ENCODE data around the gene PRSS48. TPM values are rescaled to one million over a fixed set of nuclear protein-coding genes. Genes with fewer than 3 reads are reported as not detected.
A peak's percentile ranks its signal among the peaks of the same experiment; 100 is the strongest.

Gene PRSS48
- polyA plus RNA-seq, 1 experiment = not detected

DNA sequence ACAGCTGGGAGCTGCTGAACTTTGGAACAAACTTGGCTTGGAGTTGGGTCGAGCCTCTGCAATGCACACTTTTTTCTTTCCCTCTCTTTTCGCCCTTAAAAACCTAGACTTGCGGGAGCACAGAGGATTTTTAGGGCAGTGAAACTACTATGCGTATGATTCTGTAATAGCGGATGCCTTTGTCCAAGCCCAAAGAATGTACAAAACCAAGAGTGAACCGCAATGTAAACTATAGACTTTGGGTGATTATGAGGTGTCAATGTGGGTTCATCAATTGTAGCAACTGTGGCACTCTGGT, 48.9 kb downstream of the PRSS48 start:
- no peak for DNase-seq (ENCODE audit: low read depth)
- H3K36me3 ChIP-seq (ENCODE audit: control insufficient read depth, insufficient read depth, low read length) = no peaks in the 10 kb centered on the region
- H3K27me3 ChIP-seq (ENCODE audit: control insufficient read depth, insufficient read depth, low read length) = no peaks in the 10 kb centered on the region
- ChIA-PET POLR2A (no interaction called here), CTCF (interaction anchor here (1.1 kb wide), 1 partner anchor 20 kb away, joined by 4 read pairs; no protein-coding TSS in a partner anchor)
- peak overlapping the region; percentile 57 for H3K4me3 ChIP-seq (ENCODE audit: low read depth, low read length)
- TF ChIP-seq, protein P1, sequence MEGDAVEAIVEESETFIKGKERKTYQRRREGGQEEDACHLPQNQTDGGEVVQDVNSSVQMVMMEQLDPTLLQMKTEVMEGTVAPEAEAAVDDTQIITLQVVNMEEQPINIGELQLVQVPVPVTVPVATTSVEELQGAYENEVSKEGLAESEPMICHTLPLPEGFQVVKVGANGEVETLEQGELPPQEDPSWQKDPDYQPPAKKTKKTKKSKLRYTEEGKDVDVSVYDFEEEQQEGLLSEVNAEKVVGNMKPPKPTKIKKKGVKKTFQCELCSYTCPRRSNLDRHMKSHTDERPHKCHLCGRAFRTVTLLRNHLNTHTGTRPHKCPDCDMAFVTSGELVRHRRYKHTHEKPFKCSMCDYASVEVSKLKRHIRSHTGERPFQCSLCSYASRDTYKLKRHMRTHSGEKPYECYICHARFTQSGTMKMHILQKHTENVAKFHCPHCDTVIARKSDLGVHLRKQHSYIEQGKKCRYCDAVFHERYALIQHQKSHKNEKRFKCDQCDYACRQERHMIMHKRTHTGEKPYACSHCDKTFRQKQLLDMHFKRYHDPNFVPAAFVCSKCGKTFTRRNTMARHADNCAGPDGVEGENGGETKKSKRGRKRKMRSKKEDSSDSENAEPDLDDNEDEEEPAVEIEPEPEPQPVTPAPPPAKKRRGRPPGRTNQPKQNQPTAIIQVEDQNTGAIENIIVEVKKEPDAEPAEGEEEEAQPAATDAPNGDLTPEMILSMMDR (IDR thresholded peaks at IDR 0.05; ENCODE audit: insufficient read depth, low read depth, low read length) = no peak

DNA sequence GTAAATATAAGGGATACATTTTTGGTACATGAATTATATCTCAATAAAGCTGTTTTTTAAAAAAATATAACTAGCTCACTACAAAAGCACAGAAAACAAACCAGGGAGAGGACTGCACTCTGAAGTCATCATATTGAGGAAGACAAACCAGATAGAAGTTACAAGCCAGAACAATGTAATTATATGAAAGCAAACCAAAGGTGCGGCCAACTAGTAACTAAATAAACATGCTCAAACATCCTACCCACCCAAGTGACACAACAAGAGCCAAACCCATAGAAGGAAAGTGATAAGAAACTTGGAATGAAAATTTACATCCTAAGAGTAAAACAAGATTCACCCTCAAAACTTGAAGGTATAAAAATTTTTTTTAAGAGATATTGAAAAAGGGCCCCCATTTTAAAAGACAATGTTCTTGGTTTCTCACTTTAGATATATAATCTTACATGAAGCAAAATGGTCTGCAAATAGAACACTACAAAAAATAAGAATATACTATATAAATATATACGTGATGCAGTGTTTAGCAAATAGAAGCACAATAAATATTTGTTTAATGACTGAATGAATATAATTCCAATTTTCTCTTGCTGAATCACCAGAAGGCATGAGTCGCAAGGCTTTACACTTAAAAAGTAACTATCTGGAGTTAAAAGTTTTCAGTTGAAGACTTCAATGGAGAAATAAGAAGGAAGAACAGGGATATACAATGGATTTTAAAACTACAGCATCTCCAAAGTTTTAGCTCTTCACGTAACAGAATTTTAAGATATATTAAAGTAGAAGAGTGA, 52.5 kb downstream of the PRSS48 start:
- DNase-seq (ENCODE audit: low read depth) = no peak
- CTCF ChIA-PET = interaction anchor here (0.7 kb wide), 1 partner anchor 216 kb away, joined by 3 read pairs; no protein-coding TSS in a partner anchor

DNA sequence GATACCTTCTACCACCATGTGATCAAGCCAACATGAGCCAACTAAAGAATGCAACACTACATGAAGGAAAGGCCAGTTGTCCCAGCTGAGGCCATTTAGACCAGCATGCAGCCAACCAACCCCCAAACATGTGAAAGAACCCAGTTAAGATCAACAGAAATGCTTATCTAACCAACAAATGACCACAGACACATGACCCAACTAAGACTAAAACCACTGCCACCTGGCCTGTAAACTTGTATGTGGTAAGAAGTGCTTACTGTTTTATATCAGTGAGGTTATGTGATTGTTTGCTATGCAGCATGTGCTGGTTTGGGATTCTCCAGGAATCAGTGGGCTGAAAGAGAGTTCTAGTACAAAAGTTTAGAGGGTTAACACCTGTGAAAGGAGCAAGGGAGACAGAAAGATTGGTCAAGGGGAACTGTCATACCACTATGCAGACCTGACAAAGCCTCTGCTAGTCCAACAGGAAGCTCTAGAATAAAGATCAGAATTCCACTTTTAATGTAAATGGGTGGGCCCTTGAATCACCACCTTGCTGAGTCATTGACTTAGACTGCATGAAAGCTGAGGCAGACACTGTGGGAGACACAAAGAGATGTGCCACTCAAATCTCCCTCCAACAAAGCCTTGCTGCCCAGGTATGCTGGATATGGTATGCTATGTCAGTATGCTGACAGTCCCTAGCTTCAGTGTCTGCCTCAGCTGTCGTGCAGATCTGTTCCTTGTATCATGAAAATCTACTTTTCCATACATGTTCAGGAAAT, 54.5 kb downstream of the PRSS48 start:
- POLR2A ChIA-PET = no interaction called here
- no peak for DNase-seq (ENCODE audit: low read depth)

More for the DNA sequence above, 52.5 kb downstream of the PRSS48 start:
- no peak overlapping the region for H3K4me3 ChIP-seq (ENCODE audit: low read depth, low read length)
- POLR2A ChIA-PET = no interaction called here
- H3K27me3 ChIP-seq (ENCODE audit: control insufficient read depth, insufficient read depth, low read length) = no peaks in the 10 kb centered on the region
- TF ChIP-seq, protein P1 (IDR thresholded peaks at IDR 0.05; ENCODE audit: insufficient read depth, low read depth, low read length) = no peak
- no peaks in the 10 kb centered on the region for H3K36me3 ChIP-seq (ENCODE audit: control insufficient read depth, insufficient read depth, low read length)

DNA sequence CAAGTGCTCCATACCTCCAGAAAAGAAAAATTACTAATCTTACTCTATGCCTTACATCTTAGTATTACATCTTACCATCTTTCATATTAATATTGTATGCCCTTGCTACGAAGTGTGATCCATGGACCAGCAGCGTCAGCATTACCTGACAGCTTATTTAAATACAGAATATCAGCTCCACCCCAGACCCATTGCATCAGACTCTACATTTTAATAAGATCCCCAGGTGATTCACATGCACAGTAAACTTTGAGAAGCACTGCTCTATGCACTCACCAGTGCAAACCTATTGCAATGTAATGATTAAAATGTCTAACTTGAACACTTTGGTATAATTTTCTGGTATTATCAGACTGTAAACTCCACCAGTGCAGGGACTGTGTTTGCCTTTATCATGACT, 62.5 kb downstream of the PRSS48 start:
- Histone ChIP-seq H3K36me3 (ENCODE audit: control insufficient read depth, insufficient read depth, low read length) (no peaks in the 10 kb centered on the region), H3K27me3 (ENCODE audit: control insufficient read depth, insufficient read depth, low read length) (no peaks in the 10 kb centered on the region; the same call in 1 of the 2 replicates), H3K4me3 (ENCODE audit: low read depth, low read length) (no peak overlapping the region)
- POLR2A ChIA-PET = no interaction called here
- CTCF ChIA-PET = no interaction called here
- TF ChIP-seq, protein P1 (IDR thresholded peaks at IDR 0.05; ENCODE audit: insufficient read depth, low read depth, low read length) = no peak
- DNase-seq (ENCODE audit: low read depth) = no peak

More for the DNA sequence above, 54.5 kb downstream of the PRSS48 start:
- TF ChIP-seq, protein P1 (IDR thresholded peaks at IDR 0.05; ENCODE audit: insufficient read depth, low read depth, low read length) = no peak
- CTCF ChIA-PET = interaction anchor here (1.2 kb wide), 1 partner anchor 214 kb away, joined by 3 read pairs; no protein-coding TSS in a partner anchor
- no peaks in the 10 kb centered on the region for H3K36me3 ChIP-seq (ENCODE audit: control insufficient read depth, insufficient read depth, low read length)
- no peak overlapping the region for H3K4me3 ChIP-seq (ENCODE audit: low read depth, low read length)
- H3K27me3 ChIP-seq (ENCODE audit: control insufficient read depth, insufficient read depth, low read length) = no peaks in the 10 kb centered on the region

DNA sequence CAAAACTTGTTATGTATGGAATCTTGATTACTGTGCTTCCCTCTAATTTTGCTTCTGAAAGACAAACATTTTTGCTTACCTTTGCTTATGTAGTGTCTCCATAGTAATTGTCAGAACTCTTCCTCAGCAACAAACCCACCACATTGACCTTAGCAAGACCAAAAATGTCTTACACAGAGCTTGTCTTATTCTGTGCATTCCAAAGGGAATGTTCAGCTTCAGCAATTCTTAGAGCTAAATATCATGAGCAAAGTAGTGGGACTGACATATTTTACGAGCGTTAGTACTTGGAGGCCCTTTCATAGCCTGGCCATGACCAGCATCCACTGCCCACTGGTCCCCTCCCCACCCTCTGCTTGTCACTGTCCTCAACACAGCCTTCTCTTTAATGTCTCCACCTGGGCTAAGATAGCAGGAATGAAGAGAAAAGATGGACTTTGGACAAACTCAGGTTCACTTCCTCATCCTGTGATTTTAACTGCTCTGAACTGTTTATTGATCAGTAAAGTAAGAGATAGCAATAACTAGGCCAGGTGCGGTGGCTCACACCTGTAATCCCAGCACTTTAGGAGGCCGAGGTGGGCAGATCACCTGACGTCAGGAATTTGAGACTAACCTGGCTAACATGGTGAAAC, 63.9 kb downstream of the PRSS48 start:
- CTCF ChIA-PET = interaction anchor here (0.9 kb wide), 1 partner anchor 16 kb away, joined by 3 read pairs; the partner anchor contains the start of gene SH3D19
- DNase-seq (ENCODE audit: low read depth) = no peak
- Histone ChIP-seq H3K27me3 (ENCODE audit: control insufficient read depth, insufficient read depth, low read length) (no peaks in the 10 kb centered on the region; the same call in 1 of the 2 replicates), H3K36me3 (ENCODE audit: control insufficient read depth, insufficient read depth, low read length) (no peaks in the 10 kb centered on the region), H3K4me3 (ENCODE audit: low read depth, low read length) (no peak overlapping the region)
- TF ChIP-seq, protein P1 (IDR thresholded peaks at IDR 0.05; ENCODE audit: insufficient read depth, low read depth, low read length) = no peak
- POLR2A ChIA-PET = interaction anchor here (0.6 kb wide), 1 partner anchor 55 kb away, joined by 3 read pairs; no protein-coding TSS in a partner anchor

Data from BJ (cell line).